ENCODE results near the gene D2HGDH.

DNA sequence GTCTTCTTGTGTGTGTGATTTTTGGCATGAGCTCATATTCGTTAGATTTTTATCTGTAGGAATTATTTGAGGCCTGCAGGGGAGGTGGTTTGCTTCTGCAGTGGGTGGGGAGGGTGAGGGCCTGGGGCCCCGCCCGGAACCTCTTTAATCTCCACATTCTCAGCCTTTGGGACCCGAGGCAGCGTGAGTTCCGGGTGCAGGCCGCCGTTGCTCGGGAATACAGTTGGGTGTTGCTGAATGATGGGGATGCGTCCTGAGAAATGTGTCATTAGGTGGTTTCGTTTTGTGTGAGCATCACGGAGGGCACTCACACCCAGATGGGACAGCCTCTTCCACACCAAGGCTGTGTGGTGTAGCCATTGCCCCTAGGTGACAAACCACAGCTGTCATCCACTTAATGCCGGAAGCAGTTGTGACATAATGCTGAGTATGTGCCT lies 28.5 kb downstream of the D2HGDH start:
- TF ChIP-seq, protein P1, sequence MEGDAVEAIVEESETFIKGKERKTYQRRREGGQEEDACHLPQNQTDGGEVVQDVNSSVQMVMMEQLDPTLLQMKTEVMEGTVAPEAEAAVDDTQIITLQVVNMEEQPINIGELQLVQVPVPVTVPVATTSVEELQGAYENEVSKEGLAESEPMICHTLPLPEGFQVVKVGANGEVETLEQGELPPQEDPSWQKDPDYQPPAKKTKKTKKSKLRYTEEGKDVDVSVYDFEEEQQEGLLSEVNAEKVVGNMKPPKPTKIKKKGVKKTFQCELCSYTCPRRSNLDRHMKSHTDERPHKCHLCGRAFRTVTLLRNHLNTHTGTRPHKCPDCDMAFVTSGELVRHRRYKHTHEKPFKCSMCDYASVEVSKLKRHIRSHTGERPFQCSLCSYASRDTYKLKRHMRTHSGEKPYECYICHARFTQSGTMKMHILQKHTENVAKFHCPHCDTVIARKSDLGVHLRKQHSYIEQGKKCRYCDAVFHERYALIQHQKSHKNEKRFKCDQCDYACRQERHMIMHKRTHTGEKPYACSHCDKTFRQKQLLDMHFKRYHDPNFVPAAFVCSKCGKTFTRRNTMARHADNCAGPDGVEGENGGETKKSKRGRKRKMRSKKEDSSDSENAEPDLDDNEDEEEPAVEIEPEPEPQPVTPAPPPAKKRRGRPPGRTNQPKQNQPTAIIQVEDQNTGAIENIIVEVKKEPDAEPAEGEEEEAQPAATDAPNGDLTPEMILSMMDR (CRISPR knock-in tag; IDR thresholded peaks at IDR 0.05), result no peak
- no peak for TF ChIP-seq ZFP37 (CRISPR knock-in tag; IDR thresholded peaks at IDR 0.05; ENCODE audit: borderline replicate concordance)

Measured in HepG2 (cell line).